IPS DF 4.7 (cell line): ENCODE measurements around the gene RBM20.

Experiments
- DNase-seq: peaks from one replicate; pipeline ENCODE4 v3.0.0-alpha.2; 2013; ENCODE audit warnings: low spot score; ENCODE audit errors: extremely low read depth

The RBM20 gene

GRCh38 chr10:110784198-110784597, 140.1 kb downstream of the RBM20 start:
- no peak for DNase-seq

GRCh38 chr10:110786172-110786571, 142.0 kb downstream of the RBM20 start:
- no peak for DNase-seq

GRCh38 chr10:110788620-110789385, 144.7 kb downstream of the RBM20 start:
- no peak for DNase-seq

GRCh38 chr10:110789604-110790433, 145.7 kb downstream of the RBM20 start:
- DNase-seq = no peak

- no peak for DNase-seq
Measured at GRCh38 chr10:110790913-110791506, 146.9 kb downstream of the RBM20 start.

GRCh38 chr10:110791541-110792073, 147.5 kb downstream of the RBM20 start:
- DNase-seq = no peak

GRCh38 chr10:110792476-110793125, 148.5 kb downstream of the RBM20 start:
- no peak for DNase-seq

- DNase-seq = no peak
Measured at GRCh38 chr10:110793128-110793812, 149.1 kb downstream of the RBM20 start.

GRCh38 chr10:110793886-110794285, 149.8 kb downstream of the RBM20 start:
- no peak for DNase-seq

- no peak for DNase-seq
Measured at GRCh38 chr10:110794808-110795207, 150.7 kb downstream of the RBM20 start.

GRCh38 chr10:110797416-110797815, 153.3 kb downstream of the RBM20 start:
- DNase-seq = no peak

- no peak for DNase-seq
Measured at GRCh38 chr10:110798340-110798739, 154.2 kb downstream of the RBM20 start.

GRCh38 chr10:110802090-110802489, 158.0 kb downstream of the RBM20 start:
- no peak for DNase-seq

- no peak for DNase-seq
Measured at GRCh38 chr10:110802551-110803238, 158.6 kb downstream of the RBM20 start.

- no peak for DNase-seq
Measured at GRCh38 chr10:110803239-110803749, 159.2 kb downstream of the RBM20 start.

- DNase-seq = peak; percentile 19
Measured at GRCh38 chr10:110803830-110804338, 159.7 kb downstream of the RBM20 start.

GRCh38 chr10:110804376-110804775, 160.2 kb downstream of the RBM20 start:
- DNase-seq = no peak

- DNase-seq = no peak
Measured at GRCh38 chr10:110805292-110805691, 161.2 kb downstream of the RBM20 start.

GRCh38 chr10:110806335-110806734, 162.2 kb downstream of the RBM20 start:
- no peak for DNase-seq

GRCh38 chr10:110808123-110808522, 164.0 kb downstream of the RBM20 start:
- DNase-seq = no peak
